ENCODE measurements around the gene ARHGEF26.
A peak's percentile ranks its signal among the peaks of the same experiment; 100 is the strongest.
"Not testable (repeated sequence)": the region's sequence is repeated elsewhere in the genome, so short reads cannot be mapped to it uniquely, and the experiment has no call there.

Gene ARHGEF26, protein sequence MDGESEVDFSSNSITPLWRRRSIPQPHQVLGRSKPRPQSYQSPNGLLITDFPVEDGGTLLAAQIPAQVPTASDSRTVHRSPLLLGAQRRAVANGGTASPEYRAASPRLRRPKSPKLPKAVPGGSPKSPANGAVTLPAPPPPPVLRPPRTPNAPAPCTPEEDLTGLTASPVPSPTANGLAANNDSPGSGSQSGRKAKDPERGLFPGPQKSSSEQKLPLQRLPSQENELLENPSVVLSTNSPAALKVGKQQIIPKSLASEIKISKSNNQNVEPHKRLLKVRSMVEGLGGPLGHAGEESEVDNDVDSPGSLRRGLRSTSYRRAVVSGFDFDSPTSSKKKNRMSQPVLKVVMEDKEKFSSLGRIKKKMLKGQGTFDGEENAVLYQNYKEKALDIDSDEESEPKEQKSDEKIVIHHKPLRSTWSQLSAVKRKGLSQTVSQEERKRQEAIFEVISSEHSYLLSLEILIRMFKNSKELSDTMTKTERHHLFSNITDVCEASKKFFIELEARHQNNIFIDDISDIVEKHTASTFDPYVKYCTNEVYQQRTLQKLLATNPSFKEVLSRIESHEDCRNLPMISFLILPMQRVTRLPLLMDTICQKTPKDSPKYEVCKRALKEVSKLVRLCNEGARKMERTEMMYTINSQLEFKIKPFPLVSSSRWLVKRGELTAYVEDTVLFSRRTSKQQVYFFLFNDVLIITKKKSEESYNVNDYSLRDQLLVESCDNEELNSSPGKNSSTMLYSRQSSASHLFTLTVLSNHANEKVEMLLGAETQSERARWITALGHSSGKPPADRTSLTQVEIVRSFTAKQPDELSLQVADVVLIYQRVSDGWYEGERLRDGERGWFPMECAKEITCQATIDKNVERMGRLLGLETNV

DNA sequence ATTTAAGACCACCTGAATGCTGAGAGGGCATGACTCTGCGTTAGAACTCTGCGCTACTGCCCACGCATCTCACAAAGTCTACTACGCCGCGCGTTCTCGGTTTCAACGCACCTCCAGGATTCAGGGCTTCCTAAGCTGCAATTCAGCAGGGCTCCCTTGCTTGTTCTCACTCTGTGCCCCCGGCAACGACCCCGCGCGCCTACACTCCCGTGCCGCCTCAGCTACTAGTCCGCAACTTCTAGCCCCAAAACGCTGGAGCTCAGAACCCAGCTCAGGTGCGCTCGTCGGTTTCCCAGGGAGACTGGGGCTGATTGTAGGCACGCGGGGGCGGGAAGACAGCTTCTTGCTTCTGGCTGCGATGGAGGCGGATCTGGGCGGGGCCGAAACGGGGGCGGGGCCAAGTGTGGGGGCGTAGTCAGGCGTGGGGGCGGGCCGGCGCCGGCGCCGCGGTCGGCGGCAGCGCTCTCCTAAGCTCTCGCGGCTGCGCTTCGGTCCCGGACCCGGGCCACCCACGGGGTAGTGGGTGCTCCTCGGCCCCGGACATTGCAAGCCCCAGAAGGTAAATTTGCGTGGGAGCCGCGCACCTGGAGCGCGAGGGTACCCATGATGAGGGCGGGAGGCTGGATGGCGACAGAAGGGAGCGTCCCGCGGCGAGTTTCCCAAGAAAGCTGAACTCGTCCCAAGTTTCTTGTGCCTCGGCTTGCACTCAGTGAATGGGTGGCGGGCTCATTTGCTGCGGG is at the start of gene ARHGEF26:
Gene ARHGEF26, plus strand, starts transcription at position 430 of the 740 bp plus-strand sequence. CDS start 603 bp downstream, outside the sequence.
- TF ChIP-seq GATA1 (IDR thresholded peaks at IDR 0.05; ENCODE audit: low read depth, low read length) (no peak), POLR2A (IDR thresholded peaks at IDR 0.05; ENCODE audit: low read length) (no peak)

DNA sequence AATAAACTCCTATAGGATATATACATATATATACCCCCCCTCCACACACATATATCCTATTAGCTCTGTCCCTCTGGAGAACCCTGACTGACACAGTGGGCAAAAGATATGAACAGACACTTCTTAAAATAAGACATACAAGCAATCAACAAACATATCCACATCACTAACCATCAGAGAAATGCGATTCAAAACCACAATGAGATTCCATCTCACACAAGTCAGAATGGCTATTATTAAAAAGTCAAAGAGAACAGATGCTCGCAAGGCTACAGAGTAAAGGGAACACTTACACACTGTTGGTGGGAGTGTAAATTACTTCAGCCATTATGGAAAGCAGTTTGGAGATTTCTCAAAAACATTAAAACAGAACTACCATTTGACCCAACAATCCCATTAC is 46.2 kb upstream of the ARHGEF26 start:
- DNase-seq = no peak
- TF ChIP-seq GATA1 (IDR thresholded peaks at IDR 0.05; ENCODE audit: low read depth, low read length) (no peak), POLR2A (IDR thresholded peaks at IDR 0.05; ENCODE audit: low read length) (no peak)

More for the DNA sequence above, at the start of gene ARHGEF26:
- peak; percentile 75 to 87 for DNase-seq

DNA sequence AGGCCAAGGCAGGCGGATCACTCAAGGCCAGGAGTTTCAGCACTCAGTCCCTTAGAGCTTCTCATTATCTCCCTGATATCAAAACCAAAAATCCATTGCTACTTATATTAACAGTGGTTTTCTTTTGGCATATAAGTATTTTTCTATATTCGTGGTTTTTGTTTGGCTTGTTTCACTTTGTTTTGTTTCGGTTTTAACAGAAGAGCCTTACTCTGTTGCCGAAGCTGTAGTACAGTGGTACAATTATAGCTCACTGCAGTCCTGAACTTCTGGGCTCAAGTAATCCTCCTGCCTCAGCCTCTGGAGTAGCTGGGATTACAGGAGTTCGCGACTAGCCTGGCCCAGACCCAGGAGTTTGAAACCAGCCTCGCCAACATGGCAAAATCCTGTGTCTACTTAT is 42.5 kb upstream of the ARHGEF26 start:
- TF ChIP-seq GATA1 (IDR thresholded peaks at IDR 0.05; ENCODE audit: low read depth, low read length) = no peak
- no peak for TF ChIP-seq POLR2A (IDR thresholded peaks at IDR 0.05; ENCODE audit: low read length)
- no peak for DNase-seq

DNA sequence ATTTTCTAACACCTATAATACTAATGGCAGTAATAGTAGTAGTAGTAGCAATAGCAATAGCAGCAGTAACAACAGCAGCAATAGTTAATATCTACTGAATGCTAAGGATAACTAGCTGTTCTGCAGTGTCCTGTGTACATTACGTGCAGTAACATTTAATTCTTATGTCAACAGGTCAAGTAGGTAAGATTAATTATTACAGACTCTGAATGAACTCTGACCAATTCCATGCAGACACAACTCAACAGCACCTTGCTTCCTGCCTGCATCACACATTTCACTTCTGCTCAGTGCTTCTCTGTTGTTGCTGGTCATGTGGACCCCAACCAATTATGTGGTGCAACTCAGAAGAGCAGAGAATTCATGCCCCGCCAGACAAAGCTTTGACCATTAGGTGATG is 39.9 kb upstream of the ARHGEF26 start:
- TF ChIP-seq POLR2A (IDR thresholded peaks at IDR 0.05; ENCODE audit: low read length) = no peak
- no peak for TF ChIP-seq GATA1 (IDR thresholded peaks at IDR 0.05; ENCODE audit: low read depth, low read length)
- DNase-seq = no peak

DNA sequence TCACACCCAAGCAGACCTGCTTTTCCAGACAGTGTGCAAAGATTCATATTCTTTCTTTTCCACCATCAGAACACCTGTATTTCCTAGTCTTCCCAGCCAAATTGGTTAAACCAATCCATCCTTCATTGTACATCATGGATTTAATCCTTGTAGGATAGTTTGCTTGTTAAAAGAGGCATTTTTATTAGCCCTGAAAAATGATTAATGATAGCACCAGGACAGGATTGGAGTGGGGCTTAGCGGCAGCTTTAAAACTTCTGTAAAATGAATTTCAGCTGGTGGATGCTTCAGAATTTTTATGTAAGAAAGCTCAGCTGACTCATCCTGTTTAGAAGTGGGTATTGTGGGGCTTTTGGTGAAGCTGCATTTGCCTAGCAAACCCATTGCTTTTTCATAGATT is 36.1 kb upstream of the ARHGEF26 start:
- DNase-seq = no peak
- TF ChIP-seq GATA1 (IDR thresholded peaks at IDR 0.05; ENCODE audit: low read depth, low read length) = no peak
- no peak for TF ChIP-seq POLR2A (IDR thresholded peaks at IDR 0.05; ENCODE audit: low read length)

DNA sequence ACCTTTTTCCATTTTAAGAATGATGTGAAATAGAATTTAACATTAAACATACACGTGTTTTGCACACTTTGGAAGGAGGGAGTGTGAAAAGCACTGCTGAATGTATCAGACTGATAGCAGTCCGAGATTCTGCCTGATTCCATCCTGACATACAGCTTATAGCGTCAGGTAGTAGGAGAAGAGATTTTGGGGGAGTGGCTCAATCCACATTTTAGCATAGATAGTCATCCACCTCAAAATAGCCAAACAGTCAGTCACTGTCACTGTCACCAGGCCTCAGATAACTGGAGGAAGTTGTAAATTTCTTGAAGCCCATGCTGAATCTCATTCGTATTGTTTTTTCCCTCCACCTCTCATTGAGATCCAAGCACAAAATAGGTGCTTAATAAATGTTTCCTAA is 35.4 kb upstream of the ARHGEF26 start:
- TF ChIP-seq POLR2A (IDR thresholded peaks at IDR 0.05; ENCODE audit: low read length) (no peak), GATA1 (IDR thresholded peaks at IDR 0.05; ENCODE audit: low read depth, low read length) (no peak)
- no peak for DNase-seq

DNA sequence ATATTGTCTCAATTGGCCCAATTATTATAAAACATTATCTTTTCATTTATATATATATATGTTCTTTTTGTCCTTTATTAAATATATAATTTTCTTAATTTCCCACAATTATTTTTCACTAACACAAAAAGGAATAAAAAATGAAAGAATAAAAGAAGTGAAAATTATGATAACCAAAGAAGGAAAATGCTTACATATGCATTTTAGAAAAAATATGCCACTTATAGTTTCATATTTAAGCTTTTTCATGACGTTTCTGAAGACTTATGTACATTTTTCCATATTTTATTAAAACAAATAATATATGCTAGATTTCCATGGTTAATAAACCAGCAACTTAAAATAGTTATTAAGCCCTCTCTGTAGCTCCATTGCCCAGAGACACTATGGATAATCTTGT is 34.9 kb upstream of the ARHGEF26 start:
- DNase-seq = no peak
- TF ChIP-seq GATA1 (IDR thresholded peaks at IDR 0.05; ENCODE audit: low read depth, low read length) (no peak), POLR2A (IDR thresholded peaks at IDR 0.05; ENCODE audit: low read length) (no peak)

DNA sequence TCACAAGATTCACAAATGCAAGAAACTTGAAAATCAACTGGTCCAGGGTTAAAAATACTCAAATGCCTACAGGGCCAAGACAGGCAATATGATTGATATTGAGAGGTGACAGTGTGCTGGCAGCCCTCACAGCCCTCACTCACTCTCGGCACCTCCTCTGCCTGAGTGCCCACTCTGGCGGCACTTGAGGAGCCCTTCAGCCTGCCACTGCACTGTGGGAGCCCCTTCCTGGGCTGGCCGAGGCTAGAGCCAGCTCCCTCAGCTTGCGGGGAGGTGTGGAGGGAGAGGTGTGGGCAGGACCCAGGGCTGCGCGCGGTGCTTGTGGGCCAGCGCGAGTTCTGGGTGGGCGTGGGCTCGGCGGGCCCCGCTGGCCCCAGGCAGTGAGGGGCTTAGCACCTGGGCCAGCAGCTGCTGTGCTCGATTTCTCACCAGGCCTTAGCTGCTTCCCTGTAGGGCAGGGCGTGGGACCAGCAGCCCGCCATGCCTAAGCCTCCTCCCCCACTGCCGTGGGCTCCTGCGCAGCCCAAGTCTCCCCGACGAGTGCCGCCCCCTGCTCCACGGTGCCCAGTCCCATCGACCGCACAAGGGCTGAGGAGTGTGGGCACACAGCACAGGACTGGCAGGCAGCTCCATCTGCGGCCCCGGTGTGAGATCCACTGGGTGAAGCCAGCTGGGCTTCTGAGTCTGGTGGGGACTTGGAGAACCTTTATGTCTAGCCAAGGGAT is 33.3 kb upstream of the ARHGEF26 start:
- not testable (repeated sequence) for DNase-seq

DNA sequence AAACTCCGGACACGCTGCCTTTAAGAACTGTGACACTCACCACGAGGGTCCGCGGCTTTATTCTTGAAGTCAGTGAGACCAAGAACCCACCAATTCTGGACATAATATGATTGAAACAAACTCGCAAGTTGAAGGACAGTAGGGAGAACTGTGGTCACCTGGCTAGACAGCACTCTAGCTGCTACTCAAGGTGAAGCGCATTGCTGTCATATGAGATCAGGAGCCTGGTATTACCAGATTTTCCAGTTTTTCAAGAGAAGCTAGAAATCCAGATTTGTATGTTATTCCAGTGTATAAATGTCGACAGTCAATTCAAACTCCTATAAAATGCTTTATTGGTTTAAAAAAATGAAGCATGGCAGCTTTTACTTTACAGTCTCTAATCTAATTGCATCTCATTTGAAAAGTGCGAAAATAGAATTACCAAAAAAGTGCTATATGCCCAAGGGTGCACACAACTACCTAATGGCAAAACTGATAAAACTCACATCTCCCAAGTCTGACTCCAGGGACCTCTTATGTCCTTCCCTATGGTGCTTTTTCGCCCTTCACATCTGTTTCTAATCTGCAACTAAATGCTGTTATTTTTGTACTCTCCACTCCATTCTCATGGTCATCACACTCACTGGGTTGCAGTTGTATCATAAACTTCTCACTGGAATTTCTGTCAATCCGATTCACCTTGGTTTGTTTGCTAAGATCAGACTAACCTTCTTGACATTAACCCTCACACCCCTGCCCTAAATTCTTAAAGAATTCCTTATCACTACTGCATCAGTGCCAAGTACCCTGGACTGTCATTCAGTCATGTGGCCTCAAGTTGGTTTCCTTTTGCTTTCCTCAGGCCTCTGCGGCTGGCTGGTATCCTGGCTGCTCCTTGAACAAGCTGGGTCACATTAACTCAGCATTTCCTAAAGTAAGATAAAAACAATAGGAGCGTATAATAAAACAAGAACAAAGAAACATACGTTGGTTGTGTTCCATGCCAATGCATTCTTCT is 31.5 kb upstream of the ARHGEF26 start:
- DNase-seq = no peak
- TF ChIP-seq POLR2A (IDR thresholded peaks at IDR 0.05; ENCODE audit: low read length) (no peak), GATA1 (IDR thresholded peaks at IDR 0.05; ENCODE audit: low read depth, low read length) (no peak)

DNA sequence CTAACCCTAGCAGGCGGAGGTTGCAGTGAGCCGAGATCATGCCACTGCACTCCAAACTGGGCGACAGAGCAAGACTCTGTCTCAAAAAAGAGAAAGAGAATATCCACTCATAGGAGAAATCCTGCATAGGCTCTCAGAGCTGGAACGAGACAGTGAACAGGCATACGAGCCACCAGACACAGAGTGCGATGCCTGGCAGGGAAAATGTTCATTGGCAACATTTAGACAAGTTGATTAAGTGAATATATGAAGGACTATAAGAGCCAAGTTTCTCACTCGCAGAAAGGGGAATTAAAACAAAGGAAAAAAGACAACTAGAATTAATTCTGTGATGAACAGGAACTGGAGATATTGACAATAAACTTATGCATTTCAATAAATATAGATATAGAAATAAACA is 27.1 kb upstream of the ARHGEF26 start:
- DNase-seq = no peak
- TF ChIP-seq GATA1 (IDR thresholded peaks at IDR 0.05; ENCODE audit: low read depth, low read length) (no peak), POLR2A (IDR thresholded peaks at IDR 0.05; ENCODE audit: low read length) (no peak)

DNA sequence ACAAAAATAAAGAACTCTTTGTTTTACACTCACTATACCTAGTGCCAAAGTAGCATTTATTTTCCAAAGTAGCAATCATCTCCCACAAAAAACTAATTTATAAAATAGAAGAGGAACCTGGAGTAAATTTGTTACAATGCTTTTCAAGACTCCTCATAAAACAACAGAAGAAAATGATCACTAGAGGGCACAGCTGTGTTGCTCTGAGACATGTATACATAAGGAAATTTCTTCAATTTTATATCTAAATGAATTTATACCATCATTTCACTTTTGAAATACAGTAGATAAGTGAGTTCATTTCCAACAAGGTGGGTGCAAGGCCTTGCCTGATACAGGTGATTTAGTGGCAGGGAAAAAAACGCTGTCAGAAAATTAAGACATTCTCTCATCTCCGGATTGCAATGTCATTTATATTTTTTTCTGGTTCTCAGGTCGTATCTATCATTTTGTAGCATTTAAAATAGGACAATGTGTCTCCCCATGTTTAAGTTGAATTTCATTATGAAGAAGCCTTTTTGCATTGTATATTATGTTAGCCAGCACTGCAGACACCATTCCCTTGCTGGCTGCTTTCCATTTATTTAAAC is 25.3 kb upstream of the ARHGEF26 start:
- DNase-seq = peak in 1 of 2 experiments; percentile 5
- TF ChIP-seq POLR2A (IDR thresholded peaks at IDR 0.05; ENCODE audit: low read length) (no peak), GATA1 (IDR thresholded peaks at IDR 0.05; ENCODE audit: low read depth, low read length) (no peak)

DNA sequence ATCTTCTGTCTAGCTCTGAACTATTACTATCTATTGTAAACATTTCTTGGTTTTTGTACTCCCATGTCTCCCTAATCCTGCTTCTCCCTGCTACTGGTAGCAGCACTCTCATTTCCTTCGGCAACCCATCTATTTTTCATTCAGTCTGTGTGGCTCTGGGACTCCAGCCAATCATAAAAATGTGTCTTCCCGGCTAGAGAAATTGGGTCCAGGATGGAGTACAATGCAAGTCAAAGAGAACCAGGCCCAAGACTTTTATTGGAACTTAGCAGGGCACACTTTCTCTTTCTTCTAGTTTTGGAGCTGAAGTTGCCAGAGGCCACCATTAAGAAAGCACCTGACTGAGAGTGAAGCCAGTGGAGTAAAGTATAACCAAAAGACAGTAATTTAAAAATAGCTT is 22.8 kb upstream of the ARHGEF26 start:
- no peak for TF ChIP-seq POLR2A (IDR thresholded peaks at IDR 0.05; ENCODE audit: low read length)
- no peak for TF ChIP-seq GATA1 (IDR thresholded peaks at IDR 0.05; ENCODE audit: low read depth, low read length)
- DNase-seq = no peak
